Measurements from ENCODE around the gene MRPL46.

DNA sequence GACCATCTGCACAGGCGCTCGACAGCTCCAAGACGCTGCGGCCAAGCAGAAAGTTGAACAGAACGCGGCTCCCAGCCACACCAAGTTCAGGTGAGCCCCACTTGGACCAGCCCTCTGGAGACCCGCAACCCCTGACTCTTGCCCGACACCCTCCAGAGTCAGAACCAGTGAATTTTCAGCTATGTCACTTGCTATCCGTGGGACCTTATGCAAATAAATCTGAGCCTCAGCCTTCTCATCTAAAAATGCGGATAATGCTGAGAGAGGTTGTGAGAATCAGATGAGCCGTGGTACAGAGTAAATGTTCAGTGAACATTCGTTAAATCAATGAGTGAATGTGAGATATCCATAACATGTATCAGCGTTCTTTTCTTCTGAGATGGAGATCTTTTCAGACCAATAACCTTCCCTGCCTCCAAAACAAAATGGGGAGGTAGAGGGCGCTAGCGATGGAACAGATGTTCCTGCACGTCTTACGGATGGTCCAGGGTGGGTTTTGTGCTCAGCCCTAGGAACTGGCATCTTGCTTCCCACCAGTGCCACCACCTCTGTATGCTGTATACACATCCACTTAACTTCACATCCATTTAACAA, 844 bp upstream of the MRPL46 start:
- TF ChIP-seq, protein P1, sequence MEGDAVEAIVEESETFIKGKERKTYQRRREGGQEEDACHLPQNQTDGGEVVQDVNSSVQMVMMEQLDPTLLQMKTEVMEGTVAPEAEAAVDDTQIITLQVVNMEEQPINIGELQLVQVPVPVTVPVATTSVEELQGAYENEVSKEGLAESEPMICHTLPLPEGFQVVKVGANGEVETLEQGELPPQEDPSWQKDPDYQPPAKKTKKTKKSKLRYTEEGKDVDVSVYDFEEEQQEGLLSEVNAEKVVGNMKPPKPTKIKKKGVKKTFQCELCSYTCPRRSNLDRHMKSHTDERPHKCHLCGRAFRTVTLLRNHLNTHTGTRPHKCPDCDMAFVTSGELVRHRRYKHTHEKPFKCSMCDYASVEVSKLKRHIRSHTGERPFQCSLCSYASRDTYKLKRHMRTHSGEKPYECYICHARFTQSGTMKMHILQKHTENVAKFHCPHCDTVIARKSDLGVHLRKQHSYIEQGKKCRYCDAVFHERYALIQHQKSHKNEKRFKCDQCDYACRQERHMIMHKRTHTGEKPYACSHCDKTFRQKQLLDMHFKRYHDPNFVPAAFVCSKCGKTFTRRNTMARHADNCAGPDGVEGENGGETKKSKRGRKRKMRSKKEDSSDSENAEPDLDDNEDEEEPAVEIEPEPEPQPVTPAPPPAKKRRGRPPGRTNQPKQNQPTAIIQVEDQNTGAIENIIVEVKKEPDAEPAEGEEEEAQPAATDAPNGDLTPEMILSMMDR (IDR thresholded peaks at IDR 0.05), result no peak
- TF ChIP-seq POLR2A (IDR thresholded peaks at IDR 0.05), result peak in 1 of 2 donors; percentile 28
